B cell (primary cell): ENCODE data around the gene BABAM2.

Experiments used
- EZH2 ChIP-seq: IDR thresholded peaks from 2 replicates; pipeline ENCODE4 v1.6.1; 2012; ENCODE audit warnings: borderline replicate concordance, low read depth, mild to moderate bottlenecking, moderate library complexity, low read length; ENCODE audit not compliant: insufficient read depth, poor library complexity, severe bottlenecking
- TF ChIP-seq, protein P1 (sequence below): fragments of 200-600 bp; IDR thresholded peaks from one replicate; pipeline ENCODE4 v1.8.0; 2022; ENCODE audit warnings: antibody characterized with exemption, mild to moderate bottlenecking

DNA sequence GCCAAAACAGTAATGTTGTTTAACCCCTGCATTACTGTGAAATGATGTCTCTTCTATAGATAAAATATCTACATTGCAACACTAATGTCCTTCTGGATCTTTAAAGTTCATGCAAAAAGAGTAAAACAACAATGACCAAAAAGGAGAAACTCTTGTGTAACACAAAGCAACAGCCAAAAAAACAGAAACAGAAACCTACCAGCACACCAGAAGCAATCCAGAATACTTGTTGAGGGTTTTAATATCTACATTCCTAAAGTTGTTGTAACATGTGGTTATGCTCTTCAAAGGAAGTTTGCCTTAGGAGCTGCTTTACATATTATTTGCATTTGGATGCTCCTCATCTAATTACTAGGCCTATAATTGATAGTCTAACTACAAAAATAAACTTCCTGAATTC is 157.2 kb downstream of the BABAM2 start:
- TF ChIP-seq, protein P1, sequence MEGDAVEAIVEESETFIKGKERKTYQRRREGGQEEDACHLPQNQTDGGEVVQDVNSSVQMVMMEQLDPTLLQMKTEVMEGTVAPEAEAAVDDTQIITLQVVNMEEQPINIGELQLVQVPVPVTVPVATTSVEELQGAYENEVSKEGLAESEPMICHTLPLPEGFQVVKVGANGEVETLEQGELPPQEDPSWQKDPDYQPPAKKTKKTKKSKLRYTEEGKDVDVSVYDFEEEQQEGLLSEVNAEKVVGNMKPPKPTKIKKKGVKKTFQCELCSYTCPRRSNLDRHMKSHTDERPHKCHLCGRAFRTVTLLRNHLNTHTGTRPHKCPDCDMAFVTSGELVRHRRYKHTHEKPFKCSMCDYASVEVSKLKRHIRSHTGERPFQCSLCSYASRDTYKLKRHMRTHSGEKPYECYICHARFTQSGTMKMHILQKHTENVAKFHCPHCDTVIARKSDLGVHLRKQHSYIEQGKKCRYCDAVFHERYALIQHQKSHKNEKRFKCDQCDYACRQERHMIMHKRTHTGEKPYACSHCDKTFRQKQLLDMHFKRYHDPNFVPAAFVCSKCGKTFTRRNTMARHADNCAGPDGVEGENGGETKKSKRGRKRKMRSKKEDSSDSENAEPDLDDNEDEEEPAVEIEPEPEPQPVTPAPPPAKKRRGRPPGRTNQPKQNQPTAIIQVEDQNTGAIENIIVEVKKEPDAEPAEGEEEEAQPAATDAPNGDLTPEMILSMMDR: no peak
- no peak for TF ChIP-seq EZH2
